ENCODE data around the gene MED31. TPM values are rescaled to one million over a fixed set of nuclear protein-coding genes. Genes with fewer than 3 reads are reported as not detected.

Gene MED31
- total and polyA plus RNA-seq, 2 of the 13 experiments (the other 11 are each of a cell fraction or from before 2014, with no cell fraction given), result 19.0 to 20.9 TPM

DNA sequence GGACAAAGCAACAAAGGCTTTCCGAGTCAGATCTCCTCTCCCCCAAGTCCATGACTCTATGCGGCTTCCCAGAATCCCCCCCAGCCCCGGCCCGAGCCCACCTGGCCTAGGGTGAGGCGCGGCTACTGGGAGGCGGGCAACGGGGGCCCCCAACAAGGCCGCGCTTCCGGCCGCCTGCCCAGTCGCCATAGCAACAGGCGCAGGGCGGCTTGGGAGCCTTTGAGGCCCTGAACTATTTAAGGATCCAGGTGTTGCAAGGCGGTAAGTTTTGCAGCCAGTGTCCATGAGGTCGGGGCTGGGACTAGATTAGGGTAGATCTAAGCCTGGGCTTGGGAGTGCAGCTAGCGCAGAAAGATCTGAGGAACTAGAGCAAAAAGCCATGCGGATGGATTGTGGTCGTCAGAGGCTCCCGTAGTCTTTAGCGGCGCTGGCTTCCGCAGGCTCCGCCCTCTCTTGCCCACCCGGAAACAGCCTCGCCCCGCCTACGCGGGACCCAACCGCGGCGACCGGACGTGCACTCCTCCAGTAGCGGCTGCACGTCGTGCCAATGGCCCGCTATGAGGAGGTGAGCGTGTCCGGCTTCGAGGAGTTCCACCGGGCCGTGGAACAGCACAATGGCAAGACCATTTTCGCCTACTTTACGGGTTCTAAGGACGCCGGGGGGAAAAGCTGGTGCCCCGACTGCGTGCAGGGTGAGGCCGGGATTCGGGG is 10.7 kb downstream of the MED31 start, which contains the start of the genes KIAA0753 and TXNDC17 (continued):
- TF ChIP-seq EED (CRISPR knock-in tag; IDR thresholded peaks at IDR 0.05), result no peak
- TF ChIP-seq, protein P1, sequence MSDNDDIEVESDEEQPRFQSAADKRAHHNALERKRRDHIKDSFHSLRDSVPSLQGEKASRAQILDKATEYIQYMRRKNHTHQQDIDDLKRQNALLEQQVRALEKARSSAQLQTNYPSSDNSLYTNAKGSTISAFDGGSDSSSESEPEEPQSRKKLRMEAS (IDR thresholded peaks at IDR 0.05), result peak; percentile 59
- 0 out of 2 replicates have a peak, but pooled peaks have one; percentile 44 for TF ChIP-seq ZSCAN29 (CRISPR knock-in tag; conservative IDR thresholded peaks at IDR 0.05)
- 0 out of 2 replicates have a peak, but pooled peaks have one; percentile 28 for TF ChIP-seq HCFC1 (IDR thresholded peaks at IDR 0.05; ENCODE audit: low read depth, low read length)
- TF ChIP-seq FOSL2 (CRISPR knock-in tag; IDR thresholded peaks at IDR 0.05), result no peak; the same call in 1 of the 2 replicates
- TF ChIP-seq MTA1 (CRISPR knock-in tag; IDR thresholded peaks at IDR 0.05; ENCODE audit: borderline replicate concordance), result no peak
- TF ChIP-seq, protein P2, sequence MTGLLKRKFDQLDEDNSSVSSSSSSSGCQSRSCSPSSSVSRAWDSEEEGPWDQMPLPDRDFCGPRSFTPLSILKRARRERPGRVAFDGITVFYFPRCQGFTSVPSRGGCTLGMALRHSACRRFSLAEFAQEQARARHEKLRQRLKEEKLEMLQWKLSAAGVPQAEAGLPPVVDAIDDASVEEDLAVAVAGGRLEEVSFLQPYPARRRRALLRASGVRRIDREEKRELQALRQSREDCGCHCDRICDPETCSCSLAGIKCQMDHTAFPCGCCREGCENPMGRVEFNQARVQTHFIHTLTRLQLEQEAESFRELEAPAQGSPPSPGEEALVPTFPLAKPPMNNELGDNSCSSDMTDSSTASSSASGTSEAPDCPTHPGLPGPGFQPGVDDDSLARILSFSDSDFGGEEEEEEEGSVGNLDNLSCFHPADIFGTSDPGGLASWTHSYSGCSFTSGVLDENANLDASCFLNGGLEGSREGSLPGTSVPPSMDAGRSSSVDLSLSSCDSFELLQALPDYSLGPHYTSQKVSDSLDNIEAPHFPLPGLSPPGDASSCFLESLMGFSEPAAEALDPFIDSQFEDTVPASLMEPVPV (CRISPR knock-in tag; IDR thresholded peaks at IDR 0.05), result peak; percentile 86
- TF ChIP-seq, protein P3, sequence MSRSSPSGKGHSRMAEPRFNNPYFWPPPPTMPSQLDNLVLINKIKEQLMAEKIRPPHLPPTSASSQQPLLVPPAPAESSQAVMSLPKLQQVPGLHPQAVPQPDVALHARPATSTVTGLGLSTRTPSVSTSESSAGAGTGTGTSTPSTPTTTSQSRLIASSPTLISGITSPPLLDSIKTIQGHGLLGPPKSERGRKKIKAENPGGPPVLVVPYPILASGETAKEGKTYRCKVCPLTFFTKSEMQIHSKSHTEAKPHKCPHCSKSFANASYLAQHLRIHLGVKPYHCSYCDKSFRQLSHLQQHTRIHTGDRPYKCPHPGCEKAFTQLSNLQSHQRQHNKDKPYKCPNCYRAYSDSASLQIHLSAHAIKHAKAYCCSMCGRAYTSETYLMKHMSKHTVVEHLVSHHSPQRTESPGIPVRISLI (CRISPR knock-in tag; IDR thresholded peaks at IDR 0.05; ENCODE audit: borderline replicate concordance), result peak; percentile 28; the same call in 1 of the 2 replicates
- TF ChIP-seq, protein P4, sequence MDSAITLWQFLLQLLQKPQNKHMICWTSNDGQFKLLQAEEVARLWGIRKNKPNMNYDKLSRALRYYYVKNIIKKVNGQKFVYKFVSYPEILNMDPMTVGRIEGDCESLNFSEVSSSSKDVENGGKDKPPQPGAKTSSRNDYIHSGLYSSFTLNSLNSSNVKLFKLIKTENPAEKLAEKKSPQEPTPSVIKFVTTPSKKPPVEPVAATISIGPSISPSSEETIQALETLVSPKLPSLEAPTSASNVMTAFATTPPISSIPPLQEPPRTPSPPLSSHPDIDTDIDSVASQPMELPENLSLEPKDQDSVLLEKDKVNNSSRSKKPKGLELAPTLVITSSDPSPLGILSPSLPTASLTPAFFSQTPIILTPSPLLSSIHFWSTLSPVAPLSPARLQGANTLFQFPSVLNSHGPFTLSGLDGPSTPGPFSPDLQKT (CRISPR knock-in tag; IDR thresholded peaks at IDR 0.05; ENCODE audit: borderline replicate concordance), result no peak
- no peak for TF ChIP-seq HNRNPH1 (optimal IDR thresholded peaks at IDR 0.05; ENCODE audit: low read depth, low read length)
- TF ChIP-seq, protein P5, sequence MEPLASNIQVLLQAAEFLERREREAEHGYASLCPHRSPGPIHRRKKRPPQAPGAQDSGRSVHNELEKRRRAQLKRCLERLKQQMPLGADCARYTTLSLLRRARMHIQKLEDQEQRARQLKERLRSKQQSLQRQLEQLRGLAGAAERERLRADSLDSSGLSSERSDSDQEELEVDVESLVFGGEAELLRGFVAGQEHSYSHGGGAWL (CRISPR knock-in tag; IDR thresholded peaks at IDR 0.05), result no peak; the same call in 1 of the 2 replicates
- TF ChIP-seq, protein P6, sequence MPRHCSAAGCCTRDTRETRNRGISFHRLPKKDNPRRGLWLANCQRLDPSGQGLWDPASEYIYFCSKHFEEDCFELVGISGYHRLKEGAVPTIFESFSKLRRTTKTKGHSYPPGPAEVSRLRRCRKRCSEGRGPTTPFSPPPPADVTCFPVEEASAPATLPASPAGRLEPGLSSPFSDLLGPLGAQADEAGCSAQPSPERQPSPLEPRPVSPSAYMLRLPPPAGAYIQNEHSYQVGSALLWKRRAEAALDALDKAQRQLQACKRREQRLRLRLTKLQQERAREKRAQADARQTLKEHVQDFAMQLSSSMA (CRISPR knock-in tag; IDR thresholded peaks at IDR 0.05), result no peak; the same call in 1 of the 2 replicates
- no peak for TF ChIP-seq ZNF383 (CRISPR knock-in tag; IDR thresholded peaks at IDR 0.05; ENCODE audit: borderline replicate concordance)
- TF ChIP-seq, protein P7, sequence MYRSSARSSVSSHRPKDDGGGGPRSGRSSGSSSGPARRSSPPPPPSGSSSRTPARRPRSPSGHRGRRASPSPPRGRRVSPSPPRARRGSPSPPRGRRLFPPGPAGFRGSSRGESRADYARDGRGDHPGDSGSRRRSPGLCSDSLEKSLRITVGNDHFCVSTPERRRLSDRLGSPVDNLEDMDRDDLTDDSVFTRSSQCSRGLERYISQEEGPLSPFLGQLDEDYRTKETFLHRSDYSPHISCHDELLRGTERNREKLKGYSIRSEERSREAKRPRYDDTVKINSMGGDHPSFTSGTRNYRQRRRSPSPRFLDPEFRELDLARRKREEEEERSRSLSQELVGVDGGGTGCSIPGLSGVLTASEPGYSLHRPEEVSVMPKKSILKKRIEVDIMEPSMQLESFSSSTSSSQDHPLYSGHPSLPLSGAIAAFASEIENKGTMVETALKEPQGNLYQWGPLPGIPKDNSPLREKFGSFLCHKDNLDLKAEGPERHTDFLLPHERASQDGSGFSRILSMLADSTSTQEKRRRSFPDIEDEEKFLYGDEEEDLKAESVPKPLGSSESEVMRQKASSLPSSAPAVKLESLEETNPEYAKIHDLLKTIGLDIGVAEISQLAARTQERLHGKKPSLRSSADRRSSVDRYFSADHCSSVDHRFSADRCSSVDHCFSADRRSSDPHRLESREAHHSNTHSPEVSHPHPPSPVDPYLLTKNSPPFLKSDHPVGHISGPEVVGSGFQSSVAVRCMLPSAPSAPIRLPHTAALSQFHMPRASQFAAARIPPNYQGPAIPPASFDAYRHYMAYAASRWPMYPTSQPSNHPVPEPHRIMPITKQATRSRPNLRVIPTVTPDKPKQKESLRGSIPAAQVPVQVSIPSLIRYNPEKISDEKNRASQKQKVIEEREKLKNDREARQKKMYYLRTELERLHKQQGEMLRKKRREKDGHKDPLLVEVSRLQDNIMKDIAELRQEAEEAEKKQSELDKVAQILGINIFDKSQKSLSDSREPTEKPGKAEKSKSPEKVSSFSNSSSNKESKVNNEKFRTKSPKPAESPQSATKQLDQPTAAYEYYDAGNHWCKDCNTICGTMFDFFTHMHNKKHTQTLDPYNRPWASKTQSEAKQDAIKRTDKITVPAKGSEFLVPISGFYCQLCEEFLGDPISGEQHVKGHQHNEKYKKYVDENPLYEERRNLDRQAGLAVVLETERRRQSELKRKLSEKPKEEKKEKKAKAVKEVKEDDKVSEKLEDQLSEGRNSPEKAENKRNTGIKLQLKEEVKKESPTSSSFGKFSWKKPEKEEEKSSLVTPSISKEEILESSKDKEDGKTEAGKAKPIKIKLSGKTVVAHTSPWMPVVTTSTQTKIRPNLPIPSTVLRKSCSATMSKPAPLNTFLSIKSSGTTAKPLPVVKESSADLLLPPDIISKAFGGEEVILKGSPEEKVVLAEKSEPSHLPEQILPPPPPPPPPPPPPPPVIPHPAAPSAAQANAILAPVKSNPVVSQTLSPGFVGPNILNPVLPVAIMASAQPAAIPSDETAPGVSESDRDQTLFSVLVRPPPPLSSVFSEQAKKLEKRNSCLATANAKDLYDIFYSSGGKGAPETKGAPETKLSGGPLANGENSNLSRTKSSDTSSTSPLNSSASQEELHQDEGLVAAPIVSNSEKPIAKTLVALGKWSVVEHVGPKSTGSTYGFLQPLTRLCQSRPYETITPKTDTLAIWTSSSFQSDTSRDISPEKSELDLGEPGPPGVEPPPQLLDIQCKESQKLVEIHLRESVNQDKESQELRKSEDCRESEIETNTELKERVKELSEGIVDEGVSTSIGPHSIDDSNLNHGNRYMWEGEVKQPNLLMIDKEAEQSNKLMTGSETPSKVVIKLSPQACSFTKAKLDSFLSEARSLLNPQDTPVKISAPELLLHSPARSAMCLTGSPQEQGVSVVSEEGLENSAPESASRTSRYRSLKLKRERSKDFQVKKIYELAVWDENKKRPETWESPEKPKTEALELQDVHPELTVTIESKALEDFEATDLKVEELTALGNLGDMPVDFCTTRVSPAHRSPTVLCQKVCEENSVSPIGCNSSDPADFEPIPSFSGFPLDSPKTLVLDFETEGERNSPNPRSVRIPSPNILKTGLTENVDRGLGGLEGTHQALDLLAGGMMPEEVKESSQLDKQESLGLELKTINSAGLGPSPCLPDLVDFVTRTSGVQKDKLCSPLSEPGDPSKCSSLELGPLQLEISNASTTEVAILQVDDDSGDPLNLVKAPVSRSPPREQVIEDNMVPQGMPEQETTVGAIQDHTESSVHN (CRISPR knock-in tag; IDR thresholded peaks at IDR 0.05), result 0 out of 2 replicates have a peak, but pooled peaks have one; percentile 20

Measured in HepG2 (cell line).